Activated CD4-positive, alpha-beta T cell treated with anti-CD3 and anti-CD28 coated beads, Interleukin-2, amount 50 U/mL, for 1 hour (primary cell): ENCODE measurements around the gene MYOD1.

Experiments used
- DNase-seq: peaks from one replicate; pipeline ENCODE4 v3.0.0-alpha.2; 2020

MYOD1 gene

DNA sequence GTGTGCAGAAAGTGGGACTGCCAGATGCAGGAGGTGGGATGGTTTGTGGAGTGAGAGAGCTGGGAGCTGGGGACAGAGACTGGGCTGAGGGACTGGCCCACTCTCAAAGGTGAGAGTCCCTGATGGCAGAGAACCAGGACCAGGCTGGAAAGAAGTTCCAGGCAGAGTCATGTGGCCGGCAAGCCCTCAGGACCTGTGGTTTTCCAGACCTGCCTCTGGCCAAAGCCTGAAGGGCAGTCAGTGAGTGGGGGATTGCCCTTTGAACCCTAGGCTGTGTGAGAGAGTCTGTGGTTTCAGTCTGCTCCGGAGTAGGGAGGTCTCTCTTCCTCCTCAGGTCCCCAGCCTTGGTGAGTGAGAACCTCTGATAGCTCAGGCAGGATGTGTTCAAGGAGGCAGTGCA lies 32.2 kb downstream of the MYOD1 start:
- no peak for DNase-seq

DNA sequence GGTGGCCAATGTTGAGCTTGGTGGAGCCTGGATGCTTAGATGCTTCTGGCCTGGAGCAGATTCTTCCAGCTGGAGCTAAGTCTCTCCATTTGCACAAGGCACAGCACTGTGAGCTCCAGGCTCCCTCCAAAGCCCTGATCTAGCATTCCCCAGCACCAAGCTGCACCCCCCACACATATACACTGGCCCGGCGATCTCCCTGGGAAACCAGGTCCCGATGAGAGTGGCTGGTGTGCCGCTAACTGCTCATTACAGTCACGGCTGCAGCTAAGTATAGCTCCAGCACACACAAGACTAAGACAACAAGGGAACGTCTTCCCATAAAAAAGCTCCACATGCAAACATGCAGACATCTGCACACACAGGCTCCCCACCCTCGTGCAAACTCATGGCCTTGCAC lies 32.8 kb downstream of the MYOD1 start:
- DNase-seq, result no peak

DNA sequence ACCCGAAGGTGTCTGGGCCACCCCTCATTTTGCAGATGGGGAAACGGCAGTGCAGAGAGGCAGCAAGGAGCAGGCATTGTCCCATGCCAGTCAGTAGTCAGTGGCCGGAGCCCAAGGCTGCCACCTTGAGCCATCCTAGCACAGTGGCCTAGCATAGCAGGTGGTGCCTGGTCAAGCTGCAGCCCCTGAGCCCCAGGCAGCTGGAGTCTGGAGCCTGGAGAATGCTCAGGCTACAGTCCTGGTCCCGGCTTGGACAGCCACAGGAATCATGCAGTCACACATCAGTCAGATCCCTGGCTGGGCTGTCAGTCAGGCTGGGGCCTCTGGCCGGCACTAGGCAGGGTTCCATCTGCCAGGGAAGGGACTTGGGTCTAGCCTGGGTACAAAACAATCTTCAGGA lies 33.8 kb downstream of the MYOD1 start:
- no peak for DNase-seq

DNA sequence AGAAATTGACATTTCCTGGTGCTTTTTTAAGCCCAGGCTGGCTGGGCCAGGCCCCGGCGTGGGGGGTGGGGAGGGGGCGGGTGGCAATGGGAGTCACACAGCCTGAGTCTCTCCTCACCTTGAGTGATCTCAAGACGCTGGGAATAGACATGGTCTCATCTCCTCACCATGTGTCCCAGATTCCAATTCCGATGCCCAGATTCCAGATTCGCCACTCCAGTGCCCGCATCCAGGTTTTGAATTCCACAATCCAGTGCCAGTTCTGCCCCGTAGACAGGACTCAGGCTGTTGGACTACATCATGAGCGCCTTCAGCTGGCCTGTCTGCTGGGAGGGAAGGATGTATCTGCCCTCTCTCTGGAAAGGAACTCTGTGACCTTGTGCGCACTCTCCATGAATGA lies 34.3 kb downstream of the MYOD1 start:
- no peak for DNase-seq

DNA sequence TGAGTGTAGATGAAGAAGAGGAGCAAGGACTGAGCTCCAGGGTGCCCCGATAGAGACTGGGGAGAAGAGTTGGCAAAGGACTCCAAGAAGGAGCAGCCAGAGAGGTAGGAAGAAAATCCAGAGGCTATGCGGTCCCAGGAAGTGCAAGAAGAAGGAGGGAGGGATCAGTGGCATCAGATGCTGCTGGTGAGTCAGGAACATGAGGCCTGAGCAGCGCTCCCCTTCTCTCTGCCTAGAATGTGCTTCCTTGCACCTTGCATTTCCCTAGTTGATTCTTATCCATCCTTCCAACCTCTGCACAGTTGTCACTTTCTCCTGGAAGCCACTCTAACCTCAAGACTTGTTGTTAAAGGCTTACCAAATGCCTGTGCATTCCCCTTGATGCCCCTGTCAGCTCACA lies 36.5 kb downstream of the MYOD1 start:
- no peak for DNase-seq

DNA sequence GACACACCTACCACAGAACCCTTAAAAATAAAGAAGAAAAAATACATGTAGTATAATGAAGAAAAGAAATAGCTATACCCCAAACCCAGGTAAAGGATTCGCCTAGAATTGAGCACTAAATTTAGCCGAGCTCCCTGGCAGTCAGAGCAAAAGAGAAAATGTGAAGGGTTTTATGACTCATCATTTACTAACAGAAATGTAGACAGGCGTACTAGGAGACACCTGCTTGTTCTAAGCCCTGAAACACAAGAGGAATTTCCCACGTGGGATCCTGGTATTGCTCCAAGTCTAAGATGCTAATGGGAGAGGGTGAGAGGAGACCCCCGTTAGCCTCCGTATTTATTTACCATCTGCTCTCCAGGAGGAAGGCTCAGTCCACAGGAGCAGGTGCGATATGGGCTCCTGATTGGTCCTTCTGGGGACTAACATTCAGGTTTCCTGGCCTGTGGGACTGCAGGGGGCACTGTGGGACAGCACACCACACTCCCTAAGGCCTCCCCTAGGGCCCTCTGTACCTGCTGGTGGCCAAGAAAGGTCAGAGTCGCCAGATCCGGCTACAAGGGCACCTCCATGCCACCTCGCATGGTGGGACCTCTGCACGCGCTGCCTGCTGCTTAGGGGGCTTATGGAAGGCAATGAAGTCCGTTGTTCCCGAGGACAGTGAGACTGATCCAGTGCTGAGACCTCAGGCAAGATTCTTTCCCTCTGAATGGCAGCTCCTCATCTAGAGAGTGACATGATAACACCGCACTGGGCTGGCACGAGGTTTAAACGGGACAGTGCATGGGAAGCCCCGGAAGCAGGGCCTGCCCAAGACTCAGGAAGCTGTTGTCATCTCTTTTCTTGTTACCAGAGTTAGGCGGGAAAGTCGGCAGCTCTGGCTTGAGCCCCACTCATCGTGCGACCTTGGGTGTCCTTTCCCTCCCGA lies 41.0 kb downstream of the MYOD1 start:
- no peak for DNase-seq

DNA sequence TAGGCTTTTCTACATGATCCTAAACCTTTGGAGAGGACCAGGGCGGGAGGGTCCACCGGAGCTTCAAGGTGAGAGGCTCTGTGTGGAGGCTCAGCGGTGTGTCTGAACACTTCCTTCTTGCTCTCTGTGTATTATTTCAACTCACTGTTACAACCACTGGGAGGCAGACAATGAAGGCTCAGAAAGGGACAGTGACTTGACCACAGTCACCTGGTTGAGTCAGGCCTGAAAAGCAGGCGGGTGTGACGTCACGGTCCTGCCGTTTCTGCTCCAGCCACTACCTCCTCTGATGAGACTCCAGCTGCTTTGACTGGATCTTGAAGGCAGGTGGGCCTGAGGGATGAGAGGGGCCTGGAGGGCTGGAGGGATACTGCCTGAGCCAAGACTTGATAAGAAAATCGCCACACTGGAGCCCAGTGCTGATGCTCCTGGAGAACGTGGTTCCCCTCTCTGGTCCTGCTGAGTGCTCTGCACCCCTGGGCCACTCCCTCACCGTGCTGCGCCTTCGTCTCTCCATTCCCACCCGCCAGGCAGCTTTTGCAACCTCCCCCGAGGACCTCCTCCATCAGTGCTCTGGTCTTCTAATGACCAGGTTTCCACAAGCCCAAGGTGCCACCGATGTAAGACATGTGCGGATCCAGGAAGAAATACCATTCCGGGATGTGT lies 43.1 kb downstream of the MYOD1 start:
- DNase-seq, result no peak

DNA sequence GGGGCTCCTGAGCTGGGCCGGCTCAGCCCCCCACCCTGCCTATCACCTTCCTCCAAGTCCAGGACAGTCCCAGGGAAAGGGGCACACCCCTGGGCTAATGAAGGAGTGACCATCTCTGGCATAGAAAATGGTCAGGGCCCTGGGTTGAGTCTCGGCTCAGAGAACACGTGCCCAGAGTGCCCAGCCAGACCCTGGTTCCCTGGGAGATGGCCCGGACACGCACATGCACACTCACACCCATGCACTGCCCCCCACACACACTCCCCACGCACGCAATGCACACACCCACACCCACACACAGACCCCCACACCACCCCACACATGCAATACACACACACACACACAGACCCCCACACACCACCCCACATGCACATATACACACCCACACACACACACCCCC lies 43.9 kb downstream of the MYOD1 start:
- no peak for DNase-seq

DNA sequence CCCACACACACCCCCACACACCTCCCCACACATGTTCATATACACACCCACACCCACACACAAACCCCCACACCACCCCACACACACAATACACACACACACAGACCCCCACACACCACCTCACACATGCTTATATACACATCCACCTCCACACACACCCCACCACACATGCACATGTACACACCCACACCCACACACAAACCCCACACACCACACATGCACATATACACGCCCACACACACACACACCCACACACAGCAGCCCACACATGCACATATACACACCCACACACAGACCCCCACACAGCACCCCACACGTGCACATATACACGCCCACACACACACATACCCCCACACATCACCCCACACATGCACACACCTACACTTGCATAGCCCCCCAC lies 44.3 kb downstream of the MYOD1 start:
- DNase-seq, result no peak

DNA sequence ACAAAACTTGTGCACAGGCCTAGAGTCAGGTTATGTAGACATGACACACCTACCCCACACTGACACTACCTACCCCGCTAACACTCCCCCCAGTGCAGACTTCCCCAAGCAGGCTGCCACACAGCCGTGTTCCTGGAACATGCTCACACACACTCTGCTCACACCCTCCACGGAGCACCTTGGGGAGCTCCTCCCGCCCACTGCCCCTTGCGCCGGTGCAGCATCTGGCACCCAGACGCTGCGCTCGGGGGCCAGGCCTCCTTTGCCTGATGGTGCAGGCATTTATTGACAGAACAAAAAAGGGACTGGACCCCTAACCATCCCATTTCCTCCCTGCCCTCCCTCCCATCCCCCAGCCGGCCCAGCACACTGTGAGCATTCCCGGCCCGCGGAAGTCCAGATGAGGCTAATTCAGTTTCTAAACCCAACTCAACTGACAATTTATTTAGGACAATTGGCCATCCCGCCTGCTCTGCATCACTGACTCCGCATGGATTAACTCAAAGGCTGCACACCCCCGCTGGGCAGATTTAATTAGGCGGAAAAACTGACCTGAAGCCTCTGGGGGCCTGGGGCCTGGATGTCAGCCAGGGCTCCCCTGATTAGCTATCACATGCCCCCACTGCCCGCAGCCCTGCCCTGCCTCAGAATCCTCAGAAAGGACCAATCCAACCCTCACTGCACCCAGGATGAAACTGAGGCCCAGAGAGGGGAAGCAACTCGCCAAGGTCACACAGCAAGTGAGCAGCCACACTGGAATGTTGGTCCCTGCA lies 45.3 kb downstream of the MYOD1 start:
- DNase-seq, result no peak

DNA sequence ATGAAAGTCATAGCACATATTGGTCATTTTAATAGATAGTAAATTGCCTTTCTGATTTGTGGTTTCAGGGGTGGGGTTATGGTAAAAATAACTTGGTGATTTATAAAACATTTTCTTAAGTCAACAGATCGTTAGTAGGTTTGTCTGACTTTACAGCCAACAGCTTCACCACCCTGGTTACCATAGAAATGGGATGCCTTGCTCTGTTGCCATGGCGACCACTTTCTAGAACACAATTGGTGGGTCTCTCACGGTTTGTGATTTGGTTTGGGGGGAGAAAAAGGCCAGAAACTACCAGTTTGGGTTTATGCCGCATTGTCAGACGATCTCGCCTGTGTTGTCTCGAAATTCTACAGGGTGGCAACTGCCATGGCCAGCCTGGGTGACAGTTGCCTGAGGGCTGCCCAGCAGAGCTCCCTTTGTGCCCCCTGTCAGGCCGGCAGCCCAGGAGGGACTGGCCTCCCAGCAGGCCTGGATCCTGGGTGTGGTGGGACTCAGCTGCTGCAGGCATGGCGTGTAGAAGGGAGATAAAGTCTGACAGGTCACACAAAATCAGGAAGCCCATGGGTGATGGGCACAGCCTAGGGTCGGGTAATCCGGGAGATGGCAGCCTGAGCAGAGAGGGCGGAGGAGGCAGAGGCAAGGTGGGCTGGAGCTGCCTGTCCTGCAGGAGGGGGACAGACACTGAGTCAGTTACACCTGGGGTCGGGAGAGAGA lies 46.1 kb downstream of the MYOD1 start:
- no peak for DNase-seq

DNA sequence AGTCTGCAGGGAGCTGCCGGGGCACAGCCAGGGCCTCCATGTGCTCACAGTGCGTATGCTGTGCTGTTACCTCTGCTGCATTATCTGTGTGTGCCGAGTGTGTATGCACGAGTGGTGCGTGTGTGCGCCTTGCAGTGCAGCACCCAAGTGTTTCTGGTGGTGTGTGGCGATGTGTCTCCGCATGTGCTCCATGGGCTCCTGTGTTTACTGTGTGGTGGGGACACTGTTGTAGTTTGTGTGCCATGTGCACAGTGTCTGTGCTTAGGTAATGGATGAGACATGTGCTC lies 46.6 kb downstream of the MYOD1 start:
- no peak for DNase-seq

DNA sequence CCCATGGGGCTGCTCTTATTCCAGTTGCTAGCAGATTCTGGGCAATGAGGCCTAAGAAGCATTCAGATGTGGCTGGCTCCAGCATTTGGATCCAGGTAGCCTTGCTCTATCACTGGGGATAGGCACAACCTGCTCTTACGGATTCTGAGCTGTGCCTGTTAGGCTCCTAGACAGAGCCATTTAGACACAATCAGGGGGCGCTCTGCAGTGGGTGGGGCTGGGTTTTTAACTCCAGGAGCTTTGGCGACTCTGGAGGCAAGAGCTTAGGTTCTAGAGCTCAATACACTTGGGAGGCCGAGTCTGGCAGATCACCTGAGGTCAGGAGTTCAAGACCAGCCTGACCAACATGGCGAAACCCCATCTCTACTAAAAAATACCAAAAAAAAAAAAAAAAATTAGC lies 47.2 kb downstream of the MYOD1 start:
- DNase-seq, result no peak

DNA sequence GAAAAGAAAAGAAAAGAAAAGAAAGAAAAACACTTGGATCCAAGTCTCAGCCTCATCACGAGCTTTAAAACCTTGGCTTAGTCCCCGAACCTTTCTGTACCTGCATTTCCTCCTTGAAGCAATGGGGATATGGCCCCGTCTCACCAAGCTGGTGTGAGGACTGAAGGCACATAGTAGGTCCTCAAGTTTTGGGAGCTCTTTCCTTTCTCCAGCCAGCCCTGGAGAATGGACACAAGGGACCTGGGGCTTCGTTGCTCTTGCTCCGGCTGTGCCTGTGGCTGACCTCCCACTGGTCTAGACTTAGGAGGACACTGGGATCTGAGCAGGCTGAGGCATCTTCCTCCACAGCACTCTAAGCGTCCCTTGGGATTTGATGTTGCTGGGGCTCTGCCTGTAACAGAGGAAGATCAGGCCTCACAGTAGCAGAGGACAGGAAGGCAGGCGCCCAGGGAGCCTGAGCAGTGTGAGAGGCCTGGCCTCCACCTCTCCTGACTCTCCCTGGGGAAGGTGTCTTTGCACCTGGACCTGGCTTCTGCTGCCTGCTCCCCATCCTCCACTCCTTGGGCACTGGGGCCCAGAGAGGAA lies 48.0 kb downstream of the MYOD1 start:
- DNase-seq, result no peak

DNA sequence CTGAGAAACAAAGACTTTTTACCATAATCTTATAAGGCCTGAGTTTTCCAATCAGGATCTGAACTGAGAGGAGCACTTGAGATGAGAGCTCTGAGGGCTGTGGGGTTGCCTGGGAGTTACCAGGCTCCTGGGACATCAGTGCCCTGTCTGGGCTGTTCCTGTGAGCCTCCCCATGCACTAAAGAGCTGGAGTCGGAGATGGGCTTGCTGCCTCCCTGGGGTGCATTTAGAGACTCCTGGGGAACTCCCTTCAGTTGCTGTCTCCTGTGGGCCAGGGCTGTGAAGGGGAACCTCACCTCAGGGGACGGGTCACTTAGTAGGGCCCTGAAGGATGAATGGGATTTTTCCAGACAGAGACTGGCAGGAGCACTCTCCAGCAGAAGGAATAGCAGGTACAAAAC lies 48.5 kb downstream of the MYOD1 start:
- DNase-seq, result no peak

DNA sequence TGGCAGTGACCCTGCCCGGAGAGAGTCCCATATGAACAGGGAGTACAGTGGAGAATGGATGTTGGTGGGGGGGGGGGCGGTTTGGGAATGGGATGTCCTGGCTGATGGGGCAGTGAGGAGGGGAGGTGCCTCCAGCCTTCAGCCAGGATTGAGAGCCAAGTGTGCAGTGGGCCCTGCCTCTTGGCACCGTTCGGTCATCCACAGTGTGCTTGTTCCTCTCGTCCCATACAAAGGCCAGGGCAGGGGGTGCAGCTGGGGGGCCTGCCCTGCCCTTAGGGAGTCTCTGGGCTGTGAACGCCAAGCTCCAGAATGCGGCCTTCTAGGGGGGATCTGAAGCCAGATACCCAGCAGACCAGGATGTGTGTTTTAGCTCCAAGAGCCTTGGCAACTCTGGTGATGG lies 49.2 kb downstream of the MYOD1 start:
- no peak for DNase-seq

DNA sequence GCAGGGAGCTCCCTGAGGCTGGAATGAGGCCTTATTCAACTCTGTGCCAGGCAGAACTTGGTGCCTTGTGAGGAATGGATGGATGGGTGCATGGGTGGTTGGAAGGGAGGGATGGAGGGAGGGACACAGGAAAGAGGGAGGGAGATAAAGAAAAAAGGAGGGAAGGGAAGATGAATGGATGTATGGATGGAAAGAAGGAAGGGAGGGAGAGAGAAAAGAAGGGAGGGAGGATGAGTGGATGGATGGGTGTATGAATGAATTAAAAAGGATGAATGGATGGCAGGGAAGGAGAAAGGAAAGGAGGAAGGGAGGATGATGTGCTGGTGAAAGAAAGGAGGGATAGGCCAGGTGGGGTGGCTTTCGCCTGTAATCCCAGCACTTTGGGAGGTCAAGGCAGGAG lies 49.8 kb downstream of the MYOD1 start:
- DNase-seq, result no peak

DNA sequence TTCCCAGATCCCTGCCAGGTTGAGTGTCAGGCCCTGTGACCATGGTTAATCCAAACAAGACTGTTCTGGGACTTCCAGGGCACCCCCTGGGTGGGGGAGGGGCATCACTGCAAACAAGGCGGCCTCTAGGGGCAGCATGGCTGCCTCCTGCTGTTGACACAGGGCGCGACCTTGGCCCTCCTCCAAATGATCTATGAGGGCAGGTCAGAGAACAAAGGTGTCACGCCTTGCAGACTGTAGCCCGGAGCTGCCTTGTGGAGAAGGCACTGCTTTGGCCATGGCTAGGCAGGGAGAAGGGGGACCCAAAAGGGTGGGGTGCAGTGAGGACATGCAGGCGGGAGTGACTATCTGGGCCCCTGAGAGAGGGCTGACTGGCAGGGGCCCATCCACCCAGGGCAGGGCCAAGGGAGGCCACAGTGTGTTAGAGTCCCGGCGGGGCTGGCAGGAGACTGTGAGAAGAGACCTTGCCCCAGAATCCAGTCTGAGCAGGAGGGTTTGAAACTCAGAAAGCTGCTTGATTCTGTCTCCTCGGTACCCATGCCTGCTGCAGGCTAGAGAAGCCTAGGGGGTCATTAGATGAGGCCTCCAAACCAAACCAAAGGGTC lies 50.8 kb downstream of the MYOD1 start:
- no peak for DNase-seq

DNA sequence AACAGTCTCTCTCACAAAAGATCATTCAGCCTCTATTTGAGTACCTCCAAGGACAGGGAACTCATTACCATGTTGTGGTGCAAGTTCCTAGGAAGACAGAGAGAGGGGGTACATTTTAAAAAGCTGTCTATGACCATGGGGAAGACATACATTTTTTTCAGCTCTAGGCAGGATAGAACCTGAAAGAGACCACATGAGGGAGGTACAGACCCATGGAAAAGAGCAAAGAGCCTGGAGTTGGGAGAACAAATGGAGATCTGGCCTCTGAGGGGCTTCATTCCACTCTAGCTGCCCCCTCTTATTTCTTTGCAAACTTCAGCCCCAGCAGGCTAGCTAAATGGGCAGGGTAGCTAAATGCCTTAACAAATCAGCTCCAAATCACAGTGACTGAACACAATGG lies 51.5 kb downstream of the MYOD1 start:
- no peak for DNase-seq

DNA sequence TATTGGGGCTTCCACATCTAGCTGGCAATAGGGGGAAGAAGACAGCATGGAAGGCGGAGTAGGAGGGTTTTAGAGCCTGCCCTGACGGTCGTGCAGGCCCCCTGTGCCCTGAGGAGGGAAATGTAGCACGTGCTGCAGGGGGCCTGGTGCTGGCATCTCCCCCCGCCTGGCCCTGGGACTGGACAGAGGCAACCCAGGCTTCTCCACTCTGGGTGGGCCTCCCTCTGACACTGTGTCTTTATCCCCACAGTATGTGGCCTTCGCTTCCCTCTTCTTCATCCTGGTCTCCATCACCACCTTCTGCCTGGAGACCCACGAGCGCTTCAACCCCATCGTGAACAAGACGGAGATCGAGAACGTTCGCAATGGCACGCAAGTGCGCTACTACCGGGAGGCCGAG lies 52.0 kb downstream of the MYOD1 start:
- DNase-seq, result no peak
